GM21360 (cell line): ENCODE measurements around the gene IL36B.

Experiments
- ATAC-seq: cut with Tn5 transposase; IDR thresholded peaks from one replicate; pipeline ENCODE4 v1.9.1; 2021; ENCODE audit warnings: mild to moderate bottlenecking, moderate library complexity; ENCODE audit not compliant: unreplicated experiment

IL36B gene

DNA sequence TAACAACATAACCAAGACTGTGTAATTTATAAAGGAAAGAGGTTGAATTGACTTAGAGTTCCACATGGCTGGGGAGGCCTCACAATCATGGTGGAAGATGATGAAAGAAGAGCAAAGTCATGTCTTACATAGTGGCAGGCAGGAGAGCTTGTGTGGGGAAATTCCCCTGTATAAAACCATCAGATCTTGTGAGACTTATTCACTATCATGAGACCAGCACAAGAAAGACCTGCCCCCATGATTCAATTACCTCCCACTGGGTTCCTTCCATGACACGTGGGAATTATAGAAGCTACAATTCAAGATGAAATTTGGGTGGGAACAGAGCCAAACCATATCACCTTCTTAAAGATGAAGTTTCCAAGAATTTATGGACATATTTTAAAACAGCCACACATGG is 3.9 kb upstream of the IL36B start:
- ATAC-seq = no peak

DNA sequence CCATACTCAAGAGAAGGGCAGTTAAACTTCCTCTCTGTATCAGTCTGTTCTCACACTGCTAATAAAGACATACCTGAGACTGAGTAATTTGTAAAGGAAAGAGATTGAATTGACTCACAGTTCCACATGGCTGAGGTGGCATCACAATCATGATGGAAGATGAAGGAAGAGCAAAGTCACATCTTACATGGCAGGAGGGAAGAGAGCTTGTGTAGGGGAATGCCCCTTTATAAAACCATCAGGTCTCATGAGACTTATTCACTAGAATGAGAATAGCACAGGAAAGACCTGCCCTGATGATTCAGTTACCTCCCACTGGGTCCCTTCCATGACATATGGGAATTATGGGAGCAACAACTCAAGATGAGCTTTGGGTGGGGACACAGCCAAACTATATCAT is 1.4 kb upstream of the IL36B start:
- ATAC-seq = no peak

- no peak for ATAC-seq
Measured at GRCh38 chr2:113053666-113054065, 999 bp upstream of the IL36B start.

GRCh38 chr2:113050921-113051895 is 1.5 kb downstream of the IL36B start:
- ATAC-seq = no peak

GRCh38 chr2:113046465-113046864 is 6.2 kb downstream of the IL36B start:
- ATAC-seq = no peak

GRCh38 chr2:113041871-113042270 is 10.8 kb downstream of the IL36B start:
- ATAC-seq = no peak

GRCh38 chr2:113039719-113040118 is 12.9 kb downstream of the IL36B start:
- no peak for ATAC-seq

- no peak for ATAC-seq
Measured at GRCh38 chr2:113039158-113039557, 13.5 kb downstream of the IL36B start.

DNA sequence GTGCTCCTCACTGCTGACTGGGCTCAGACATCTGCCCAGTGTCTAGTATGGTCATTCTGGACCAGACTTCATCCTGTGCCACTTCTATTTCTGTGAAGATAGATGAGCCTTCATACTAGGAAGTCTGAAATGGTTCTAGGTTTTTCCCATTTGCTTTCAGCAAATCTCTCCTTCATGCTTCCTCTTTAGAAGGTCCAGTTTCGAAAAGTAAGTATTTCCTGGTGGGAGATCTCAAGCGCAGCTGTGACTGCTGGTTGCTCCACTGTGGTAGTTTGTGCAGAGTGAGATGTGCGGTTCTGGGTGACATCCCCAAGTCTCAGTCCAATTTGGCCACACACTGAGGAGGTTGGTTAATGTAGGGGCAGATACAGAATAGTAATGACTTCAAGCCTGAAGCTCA is 14.4 kb downstream of the IL36B start:
- no peak for ATAC-seq

- no peak for ATAC-seq
Measured at GRCh38 chr2:113036763-113037162, 15.9 kb downstream of the IL36B start.

DNA sequence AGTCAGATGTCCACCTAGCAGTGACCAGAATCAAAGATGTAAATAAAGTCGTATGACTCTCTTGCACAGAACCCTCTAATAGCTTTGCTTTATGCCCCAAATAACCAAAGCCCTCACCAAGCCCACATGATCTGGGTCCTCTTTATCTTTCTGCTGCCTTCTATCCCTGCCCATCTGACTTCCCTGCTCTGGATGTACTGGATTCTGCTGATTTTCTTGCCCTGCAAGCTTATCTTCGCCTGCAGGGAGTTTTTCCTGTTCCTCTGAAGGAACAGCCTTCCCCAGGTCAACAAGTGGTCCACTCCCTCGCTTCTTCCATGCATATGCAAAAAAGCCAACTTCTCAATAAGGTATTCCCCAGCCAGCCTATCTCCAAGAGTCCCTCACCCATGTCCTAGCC is 18.7 kb downstream of the IL36B start:
- ATAC-seq = no peak

DNA sequence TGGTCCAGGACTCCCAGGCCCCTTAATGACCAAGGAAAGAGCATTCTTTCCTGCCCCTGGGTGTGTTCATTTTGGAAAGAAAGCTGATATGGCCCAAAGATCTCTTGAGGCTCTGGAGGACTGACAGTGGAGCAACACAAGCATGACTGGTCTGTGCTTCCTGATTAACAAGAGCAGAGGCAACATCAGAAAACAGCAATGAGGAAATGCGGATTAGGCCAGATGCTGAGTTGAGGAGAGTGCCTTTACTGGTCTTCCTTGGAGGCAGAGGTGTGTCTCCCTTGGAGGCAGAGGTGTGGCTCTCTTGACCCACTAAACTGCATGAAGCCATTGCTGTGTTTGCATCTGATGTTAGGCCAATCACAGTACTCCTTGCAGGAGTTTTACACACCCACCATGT is 19.9 kb downstream of the IL36B start:
- ATAC-seq = no peak

DNA sequence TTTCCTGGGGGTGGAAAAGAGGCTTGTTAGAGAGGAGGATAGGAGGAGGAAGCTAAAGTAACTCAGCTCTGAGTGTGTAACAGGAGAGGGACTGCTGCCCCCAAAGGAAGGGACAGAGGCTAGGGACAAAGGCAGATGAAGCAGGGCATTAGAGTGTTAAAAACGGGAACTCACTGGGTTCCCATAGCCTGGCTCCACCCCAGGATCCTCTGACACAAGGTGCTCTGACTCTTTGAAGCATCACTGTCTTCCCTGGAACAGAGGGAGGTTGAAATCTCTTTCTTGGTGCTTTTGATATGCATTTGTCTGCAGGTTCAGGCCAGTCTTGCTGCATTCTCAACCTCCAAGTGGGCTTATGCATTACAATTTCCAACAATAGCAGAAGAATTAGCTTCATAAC is 24.6 kb downstream of the IL36B start:
- ATAC-seq = no peak

DNA sequence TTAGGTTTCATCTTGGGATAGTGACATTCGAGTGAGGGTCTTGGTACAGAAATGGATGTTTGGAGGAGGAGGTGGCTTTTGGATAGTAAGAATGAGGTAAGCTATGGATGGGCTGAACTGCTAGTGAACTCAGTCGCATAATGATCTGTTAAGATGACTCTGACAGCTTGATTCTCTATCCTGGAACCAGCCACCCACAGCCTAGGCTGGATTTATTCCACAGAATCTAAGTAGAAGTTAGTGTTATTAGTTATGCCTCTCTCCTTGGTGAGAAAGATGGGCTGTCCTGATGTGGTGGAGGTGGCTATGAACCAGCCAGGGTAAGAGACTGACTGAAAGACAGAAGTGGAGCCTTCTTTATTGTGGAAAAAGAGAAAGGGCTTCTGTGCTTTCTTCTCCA is 25.0 kb downstream of the IL36B start:
- no peak for ATAC-seq

- no peak for ATAC-seq
Measured at GRCh38 chr2:113025737-113026136, 26.9 kb downstream of the IL36B start.

- no peak for ATAC-seq
Measured at GRCh38 chr2:113024764-113025163, 27.9 kb downstream of the IL36B start.

DNA sequence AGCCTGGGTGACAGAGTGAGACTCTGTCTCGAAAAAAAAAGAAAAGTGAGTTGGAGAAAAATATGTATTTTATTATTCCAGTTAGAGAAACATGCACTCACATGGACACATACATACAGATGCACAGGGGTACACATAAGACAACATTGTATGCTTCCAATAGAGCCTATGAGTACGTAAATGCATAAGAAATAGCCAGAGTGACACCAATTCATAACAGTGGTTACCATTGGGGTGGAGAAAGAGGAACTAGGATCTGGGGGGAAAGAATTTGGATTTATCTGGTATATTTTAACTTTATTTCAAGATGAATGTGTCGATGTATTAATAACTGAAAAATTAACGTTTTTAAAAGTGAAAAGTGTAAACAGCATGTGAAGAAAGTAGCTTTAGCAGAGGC is 31.4 kb downstream of the IL36B start:
- ATAC-seq = no peak

DNA sequence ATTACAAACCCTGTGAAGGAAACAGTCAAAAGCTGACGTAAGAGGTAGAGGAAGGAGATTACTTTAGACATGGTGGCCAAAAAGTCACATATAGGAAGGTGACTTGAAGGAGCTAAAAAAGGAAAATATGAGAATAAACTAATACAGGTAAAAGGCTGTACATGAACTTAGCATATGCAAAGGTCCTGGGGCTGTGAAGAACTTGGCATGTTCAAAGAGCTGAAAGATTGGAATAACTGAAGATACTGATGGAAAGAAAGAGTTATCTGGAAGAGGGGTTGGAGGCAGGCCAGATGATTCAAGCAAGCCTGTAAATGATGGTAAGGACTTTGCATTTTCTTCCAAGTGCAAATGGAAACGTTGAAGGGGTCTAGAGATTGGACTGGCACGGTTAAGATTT is 34.2 kb downstream of the IL36B start:
- no peak for ATAC-seq

- ATAC-seq = no peak
Measured at GRCh38 chr2:113015655-113016054, 37.0 kb downstream of the IL36B start.

DNA sequence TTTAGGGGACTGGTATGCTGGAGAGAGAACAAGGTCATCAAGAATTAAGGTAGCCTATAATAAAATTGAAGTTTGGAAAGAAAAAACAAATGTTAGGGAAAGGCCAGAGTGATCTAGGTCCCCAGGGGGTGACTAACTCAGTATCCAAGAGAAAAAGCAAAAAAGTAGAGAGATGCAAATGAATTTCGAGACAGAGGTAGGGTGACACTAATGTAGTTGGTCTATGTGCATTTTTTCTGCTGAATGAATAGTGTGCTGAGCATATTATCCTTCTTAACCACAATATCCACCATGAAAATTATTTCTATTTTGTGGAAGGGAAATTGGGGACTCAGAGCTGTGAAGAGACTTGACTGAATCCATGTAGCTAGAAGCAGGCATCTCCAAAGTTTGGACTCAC is 37.6 kb downstream of the IL36B start:
- ATAC-seq = no peak

DNA sequence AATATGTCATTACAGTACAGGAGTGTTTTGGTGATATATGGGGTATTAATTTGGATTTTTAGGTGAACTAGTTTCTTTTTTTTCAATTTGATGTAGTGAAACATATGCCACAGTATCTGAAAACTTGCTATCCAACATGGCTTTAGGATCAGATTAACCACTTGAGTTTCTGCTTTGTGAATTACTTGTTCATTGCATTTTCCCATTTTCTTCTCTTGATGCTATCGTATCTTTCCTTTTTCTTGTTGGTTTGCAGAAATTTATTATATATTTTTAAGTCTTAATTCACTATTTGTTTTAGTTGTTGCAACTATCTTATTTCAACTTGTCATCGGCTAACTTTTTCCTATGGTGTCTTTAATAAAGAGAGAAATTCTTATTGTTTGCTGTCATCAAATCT is 38.6 kb downstream of the IL36B start:
- no peak for ATAC-seq

DNA sequence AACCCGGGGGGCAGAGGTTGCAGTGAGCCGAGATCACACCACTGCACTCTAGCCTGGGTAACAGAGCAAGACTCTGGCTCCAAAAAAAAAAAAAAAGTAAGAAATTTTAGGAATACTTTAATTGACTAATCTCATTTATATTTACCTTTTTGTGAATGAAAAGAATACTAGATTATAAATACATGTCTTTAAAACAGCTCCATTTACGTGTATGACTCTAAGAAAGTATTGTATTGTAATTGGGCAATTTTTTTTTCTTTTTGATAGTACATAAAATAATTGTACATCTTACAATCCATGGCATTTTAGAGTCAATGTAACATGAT is 39.4 kb downstream of the IL36B start:
- no peak for ATAC-seq
